ENCODE results near the gene TMEM108.

TMEM108 gene

GRCh38 chr3:133394561-133395311 lies 356.5 kb downstream of the TMEM108 start:
- DNase-seq, result no peak

GRCh38 chr3:133396906-133397305 lies 358.7 kb downstream of the TMEM108 start:
- DNase-seq, result no peak

GRCh38 chr3:133400006-133400515 lies 361.9 kb downstream of the TMEM108 start, which contains the start of gene BFSP2:
Gene BFSP2 (plus strand): TSS chr3:133400056. CDS start chr3:133400084, 28 bp downstream.
- no peak for DNase-seq

- DNase-seq, result no peak
These were observed 363.4 kb downstream of the TMEM108 start for GRCh38 chr3:133401374-133402135.

- DNase-seq, result no peak
These were observed 366.7 kb downstream of the TMEM108 start for GRCh38 chr3:133404920-133405319.

- no peak for DNase-seq
These were observed 370.2 kb downstream of the TMEM108 start for GRCh38 chr3:133408366-133408765.

GRCh38 chr3:133408961-133409360 lies 370.8 kb downstream of the TMEM108 start:
- DNase-seq, result no peak

- no peak for DNase-seq
These were observed 372.2 kb downstream of the TMEM108 start for GRCh38 chr3:133410191-133410892.

- no peak for DNase-seq
These were observed 374.3 kb downstream of the TMEM108 start for GRCh38 chr3:133412183-133413132.

- peak; percentile 30 for DNase-seq
These were observed 375.2 kb downstream of the TMEM108 start for GRCh38 chr3:133413161-133414020.

- no peak for DNase-seq
These were observed 375.8 kb downstream of the TMEM108 start for GRCh38 chr3:133414021-133414392.

GRCh38 chr3:133418361-133418760 lies 380.2 kb downstream of the TMEM108 start:
- DNase-seq, result no peak

- no peak for DNase-seq
These were observed 381.1 kb downstream of the TMEM108 start for GRCh38 chr3:133419151-133419909.

GRCh38 chr3:133424937-133425869 lies 387.0 kb downstream of the TMEM108 start:
- DNase-seq, result no peak

GRCh38 chr3:133425898-133426297 lies 387.7 kb downstream of the TMEM108 start:
- no peak for DNase-seq

- DNase-seq, result no peak
These were observed 388.5 kb downstream of the TMEM108 start for GRCh38 chr3:133426721-133427120.

GRCh38 chr3:133428552-133428951 lies 390.4 kb downstream of the TMEM108 start:
- no peak for DNase-seq

- DNase-seq, result no peak
These were observed 390.9 kb downstream of the TMEM108 start for GRCh38 chr3:133429063-133429462.

- DNase-seq, result no peak
These were observed 401.4 kb downstream of the TMEM108 start for GRCh38 chr3:133439563-133439962.
